SK-N-MC (cell line): ENCODE results near the gene TTLL10.

Experiments
- DNase-seq: peaks from one replicate; pipeline ENCODE4 v3.0.0-alpha.2; 2011; ENCODE audit warnings: low read depth, low spot score
- H3K27ac ChIP-seq: fragments of 200-600 bp; sonication (generic); 2 replicates; pipeline ENCODE4 v1.5.1; 2016; ENCODE audit warnings: mixed run types
- H3K36me3 ChIP-seq: fragments of 200-600 bp; sonication (generic); 2 replicates; pipeline ENCODE4 v1.6.1; 2017; ENCODE audit warnings: antibody characterized with exemption, low read length, mixed read lengths; ENCODE audit not compliant: insufficient read depth
- H3K4me3 ChIP-seq: fragments of 200-600 bp; sonication (generic); 2 replicates; pipeline ENCODE4 v1.5.1; 2016
- H3K9ac ChIP-seq: fragments of 200-600 bp; sonication (generic); 2 replicates; pipeline ENCODE4 v1.8.0; 2017; ENCODE audit warnings: mixed run types, mixed read lengths; ENCODE audit not compliant: insufficient read length
- H3K9me3 ChIP-seq: fragments of 200-600 bp; sonication (generic); 2 replicates; pipeline ENCODE4 v1.6.1; 2017; ENCODE audit warnings: low read depth, mild to moderate bottlenecking, antibody characterized with exemption, low read length, moderate library complexity, mixed read lengths
- EZH2 ChIP-seq: fragments of 200-600 bp; sonication (generic); IDR thresholded peaks from one replicate; pipeline ENCODE4 v1.6.1; 2017; ENCODE audit warnings: antibody characterized with exemption
- FOXP2 ChIP-seq: optimal IDR thresholded peaks from 2 replicates; pipeline ENCODE3; 2011; ENCODE audit warnings: mild to moderate bottlenecking, moderate library complexity; ENCODE audit not compliant: insufficient read depth; ENCODE audit errors: extremely low read length, control extremely low read depth
- POLR2AphosphoS5 ChIP-seq: IDR thresholded peaks from 2 replicates; pipeline ENCODE4 v1.6.1; 2012; ENCODE audit warnings: mild to moderate bottlenecking, low read depth, low read length, borderline replicate concordance

TTLL10 gene

GRCh38 chr1:1161078-1161682, 12.5 kb upstream of the TTLL10 start:
- no peak for DNase-seq
- no peak overlapping the region for H3K4me3 ChIP-seq
- no peaks in the 10 kb centered on the region for H3K9me3 ChIP-seq
- no peak overlapping the region for H3K27ac ChIP-seq
- H3K36me3 ChIP-seq = no peaks in the 10 kb centered on the region
- no peak overlapping the region for H3K9ac ChIP-seq
- TF ChIP-seq POLR2AphosphoS5 = no peak
- TF ChIP-seq EZH2 = no peak
- no peak for TF ChIP-seq FOXP2

- H3K4me3 ChIP-seq = no peak overlapping the region
- no peaks in the 10 kb centered on the region for H3K9me3 ChIP-seq
- no peak overlapping the region for H3K27ac ChIP-seq
- no peak overlapping the region for H3K9ac ChIP-seq
- TF ChIP-seq FOXP2 (no peak), EZH2 (no peak), POLR2AphosphoS5 (no peak)
- H3K36me3 ChIP-seq = no peaks in the 10 kb centered on the region
- DNase-seq = no peak
Observed at GRCh38 chr1:1161683-1162079, 12.0 kb upstream of the TTLL10 start.

- DNase-seq = no peak
- no peak overlapping the region for H3K4me3 ChIP-seq
- no peak for TF ChIP-seq POLR2AphosphoS5
- TF ChIP-seq EZH2 = no peak
- TF ChIP-seq FOXP2 = no peak
- H3K36me3 ChIP-seq = no peaks in the 10 kb centered on the region
- no peak overlapping the region for H3K9ac ChIP-seq
- H3K9me3 ChIP-seq = no peaks in the 10 kb centered on the region
- no peak overlapping the region for H3K27ac ChIP-seq
Observed at GRCh38 chr1:1162597-1163537, 10.8 kb upstream of the TTLL10 start.

GRCh38 chr1:1163538-1164070, 10.1 kb upstream of the TTLL10 start:
- DNase-seq = no peak
- H3K27ac ChIP-seq = no peak overlapping the region
- H3K4me3 ChIP-seq = no peak overlapping the region
- TF ChIP-seq POLR2AphosphoS5 = no peak
- TF ChIP-seq EZH2 = no peak
- TF ChIP-seq FOXP2 = no peak
- H3K9me3 ChIP-seq = no peaks in the 10 kb centered on the region
- no peak overlapping the region for H3K9ac ChIP-seq
- H3K36me3 ChIP-seq = no peaks in the 10 kb centered on the region

- TF ChIP-seq POLR2AphosphoS5 = no peak
- TF ChIP-seq EZH2 = no peak
- no peak for TF ChIP-seq FOXP2
- Histone ChIP-seq H3K36me3 (no peaks in the 10 kb centered on the region), H3K9me3 (no peaks in the 10 kb centered on the region), H3K9ac (no peak overlapping the region), H3K4me3 (no peak overlapping the region), H3K27ac (peak overlapping the region; percentile 48)
- no peak for DNase-seq
Observed at GRCh38 chr1:1164361-1164700, 9.3 kb upstream of the TTLL10 start.

GRCh38 chr1:1164701-1165451, 8.8 kb upstream of the TTLL10 start:
- H3K4me3 ChIP-seq = no peak overlapping the region
- no peak overlapping the region for H3K9ac ChIP-seq
- TF ChIP-seq EZH2 (no peak), FOXP2 (no peak), POLR2AphosphoS5 (no peak)
- H3K9me3 ChIP-seq = no peaks in the 10 kb centered on the region
- no peak overlapping the region for H3K27ac ChIP-seq
- H3K36me3 ChIP-seq = no peaks in the 10 kb centered on the region
- DNase-seq = no peak

- Histone ChIP-seq H3K4me3 (no peak overlapping the region), H3K9me3 (no peaks in the 10 kb centered on the region), H3K9ac (no peak overlapping the region), H3K36me3 (no peaks in the 10 kb centered on the region), H3K27ac (no peak overlapping the region)
- TF ChIP-seq FOXP2 (no peak), POLR2AphosphoS5 (no peak), EZH2 (no peak)
- DNase-seq = no peak
Observed at GRCh38 chr1:1165485-1165884, 8.2 kb upstream of the TTLL10 start.

GRCh38 chr1:1165900-1166421, 7.7 kb upstream of the TTLL10 start:
- H3K9ac ChIP-seq = no peak overlapping the region
- no peak overlapping the region for H3K27ac ChIP-seq
- H3K36me3 ChIP-seq = no peaks in the 10 kb centered on the region
- no peak for DNase-seq
- no peak overlapping the region for H3K4me3 ChIP-seq
- no peaks in the 10 kb centered on the region for H3K9me3 ChIP-seq
- TF ChIP-seq POLR2AphosphoS5 = no peak
